HG02981 (cell line): ENCODE results near the gene CD244.

Experiments used
- ATAC-seq: cut with Tn5 transposase; IDR thresholded peaks from one replicate; pipeline ENCODE4 v1.9.1; 2021; ENCODE audit warnings: mild to moderate bottlenecking, moderate library complexity; ENCODE audit not compliant: unreplicated experiment

The CD244 gene

GRCh38 chr1:160850541-160850940 lies 12.1 kb downstream of the CD244 start:
- ATAC-seq: no peak

- ATAC-seq: no peak
Observed at GRCh38 chr1:160846281-160846680, 16.4 kb downstream of the CD244 start.

- ATAC-seq: no peak
Observed at GRCh38 chr1:160844447-160845232, 18.0 kb downstream of the CD244 start.

- ATAC-seq: no peak
Observed at GRCh38 chr1:160841079-160841478, 21.6 kb downstream of the CD244 start.

GRCh38 chr1:160839746-160840145 lies 22.9 kb downstream of the CD244 start:
- no peak for ATAC-seq

GRCh38 chr1:160838888-160839287 lies 23.8 kb downstream of the CD244 start:
- ATAC-seq: no peak

GRCh38 chr1:160837558-160838205 lies 25.0 kb downstream of the CD244 start:
- ATAC-seq: peak; percentile 72

GRCh38 chr1:160836981-160837557 lies 25.6 kb downstream of the CD244 start:
- ATAC-seq: no peak

GRCh38 chr1:160836561-160836960 lies 26.1 kb downstream of the CD244 start:
- ATAC-seq: no peak

GRCh38 chr1:160835751-160836150 lies 26.9 kb downstream of the CD244 start:
- ATAC-seq: no peak

GRCh38 chr1:160834945-160835565 lies 27.6 kb downstream of the CD244 start:
- ATAC-seq: no peak

GRCh38 chr1:160830321-160831153 lies 32.1 kb downstream of the CD244 start:
- no peak for ATAC-seq

GRCh38 chr1:160829766-160830165 lies 32.9 kb downstream of the CD244 start:
- no peak for ATAC-seq

GRCh38 chr1:160827418-160827817 lies 35.3 kb downstream of the CD244 start:
- ATAC-seq: no peak

GRCh38 chr1:160826546-160826945 lies 36.1 kb downstream of the CD244 start:
- ATAC-seq: no peak

- no peak for ATAC-seq
Observed at GRCh38 chr1:160823296-160823695, 39.4 kb downstream of the CD244 start.

- ATAC-seq: no peak
Observed at GRCh38 chr1:160821627-160822026, 41.1 kb downstream of the CD244 start.

- no peak for ATAC-seq
Observed at GRCh38 chr1:160819186-160819585, 43.5 kb downstream of the CD244 start.

GRCh38 chr1:160818207-160818937 lies 44.3 kb downstream of the CD244 start:
- no peak for ATAC-seq

- no peak for ATAC-seq
Observed at GRCh38 chr1:160814856-160815255, 47.8 kb downstream of the CD244 start.
